GM10266 (cell line): ENCODE measurements around the gene CEBPG.
A peak's percentile ranks its signal among the peaks of the same experiment; 100 is the strongest.

ENCODE experiments used
- DNase-seq: peaks from one replicate; pipeline ENCODE4 v3.0.0; 2012; ENCODE audit errors: extremely low spot score
- CTCF ChIP-seq: IDR thresholded peaks from 2 replicates; pipeline ENCODE4 v1.5.1; 2012; ENCODE audit warnings: mild to moderate bottlenecking, low read depth; ENCODE audit not compliant: control insufficient read depth, insufficient read depth; ENCODE audit errors: missing control alignments

The CEBPG gene

GRCh38 chr19:33370783-33371182, 2.7 kb upstream of the CEBPG start:
- DNase-seq, result no peak
- no peak for TF ChIP-seq CTCF

DNA sequence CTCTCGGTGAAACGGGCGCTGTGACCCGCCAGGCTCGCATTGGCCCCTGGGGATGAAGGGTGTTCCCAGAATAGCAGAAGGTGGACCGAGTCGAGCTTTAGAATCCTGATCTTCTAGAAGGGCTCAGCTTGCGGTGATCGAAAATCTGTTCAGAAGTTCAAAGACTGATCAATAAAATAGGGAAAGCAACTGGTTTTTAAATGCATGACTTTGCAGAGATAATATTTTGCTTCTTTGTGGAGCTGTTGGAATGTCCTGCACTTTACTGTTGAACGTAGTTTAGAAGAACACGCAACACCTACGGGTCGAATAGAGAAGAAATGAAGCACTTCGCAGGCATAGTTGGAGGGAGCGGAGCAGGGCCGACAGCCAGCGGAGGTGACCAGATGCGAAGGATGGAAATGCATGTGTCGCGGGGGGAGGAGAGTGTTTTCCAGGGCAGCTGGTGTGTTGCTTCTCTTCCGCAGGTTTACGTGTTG, 766 bp downstream of the CEBPG start:
- peak; percentile 35 for DNase-seq
- TF ChIP-seq CTCF, result no peak

DNA sequence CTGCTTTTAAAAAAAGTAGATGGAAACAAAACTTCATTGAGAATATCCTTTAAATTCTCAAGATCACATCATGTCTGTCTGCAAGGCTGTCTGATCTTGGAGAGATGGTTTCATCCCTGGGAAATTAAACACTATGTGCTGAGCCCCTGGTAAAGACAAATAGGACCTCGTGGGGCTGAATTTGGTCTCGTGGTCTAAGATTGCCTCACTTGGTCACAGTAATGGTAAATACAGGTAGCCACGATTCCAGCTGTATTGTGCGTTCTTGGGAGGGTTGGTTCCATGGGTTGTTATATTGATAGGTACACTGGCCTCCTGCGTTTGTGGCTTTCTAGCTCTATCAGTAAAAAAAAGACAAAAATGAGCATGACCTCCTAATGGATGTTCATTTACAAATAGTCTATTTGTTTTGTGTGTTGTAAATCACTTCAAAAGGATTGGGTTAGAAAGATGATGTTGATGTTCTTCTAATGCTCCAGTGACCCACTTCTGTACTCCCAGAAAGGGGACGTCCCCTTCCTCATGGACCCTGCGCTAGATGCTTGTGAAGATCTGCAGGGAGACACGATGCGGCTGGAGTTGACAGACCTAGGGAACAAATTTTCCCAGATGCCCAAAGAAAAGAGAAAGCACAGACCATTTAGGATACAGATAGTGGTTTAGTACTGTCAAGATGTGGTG, 1.8 kb downstream of the CEBPG start:
- DNase-seq, result no peak
- TF ChIP-seq CTCF, result no peak

DNA sequence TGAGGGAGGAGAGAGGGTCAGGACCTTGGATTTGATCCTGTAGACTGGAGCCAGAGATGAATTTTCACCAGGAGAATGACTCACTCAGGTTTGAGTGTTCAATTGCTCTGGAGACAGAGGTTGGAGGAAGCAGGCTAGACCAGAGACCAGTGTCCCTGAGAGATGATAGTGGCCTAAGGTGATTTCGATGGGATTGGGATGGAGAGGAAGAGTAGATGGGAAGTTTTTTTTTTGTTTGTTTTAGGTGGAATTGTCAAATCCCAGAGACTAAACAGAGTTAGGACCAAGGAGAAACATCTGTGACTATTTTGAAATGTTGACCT, 2.3 kb downstream of the CEBPG start:
- no peak for DNase-seq
- TF ChIP-seq CTCF, result no peak

- no peak for DNase-seq
- TF ChIP-seq CTCF, result no peak
Measured at GRCh38 chr19:33376423-33376822, 2.9 kb downstream of the CEBPG start.

DNA sequence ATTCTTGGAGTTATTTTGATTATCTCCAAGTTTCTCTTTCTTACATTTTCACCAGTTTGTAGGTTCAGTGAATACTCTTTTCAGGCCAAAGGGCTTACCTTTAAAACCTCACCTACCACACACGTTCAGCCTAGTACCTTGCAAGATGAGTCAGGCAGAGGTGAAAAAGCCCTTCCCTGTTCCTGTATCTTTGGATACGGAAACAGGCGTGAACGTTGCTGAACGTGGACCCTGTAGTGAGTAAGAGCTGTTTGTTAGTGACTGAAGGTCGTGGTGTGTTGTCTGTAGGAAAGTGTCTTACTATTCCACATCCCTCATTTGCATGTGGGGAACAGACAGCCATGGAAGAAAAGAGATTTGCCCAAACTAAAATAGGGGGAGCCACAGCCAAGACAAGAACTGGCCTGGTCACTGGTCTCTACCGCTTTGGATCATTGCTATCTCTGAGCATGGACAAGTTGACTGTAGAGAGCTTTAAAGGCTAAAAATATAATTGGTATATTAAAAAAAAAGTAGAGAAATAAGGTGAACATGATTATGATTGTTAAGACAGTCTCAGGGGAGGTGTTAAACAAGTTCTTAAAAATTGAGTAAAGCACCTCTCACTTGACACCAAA, 3.5 kb downstream of the CEBPG start:
- DNase-seq, result no peak
- no peak for TF ChIP-seq CTCF
